ENCODE results near the gene CYP2D6.

CYP2D6 gene

GRCh38 chr22:42083119-42083518 lies 47.5 kb downstream of the CYP2D6 start:
- TF ChIP-seq CTCF (IDR thresholded peaks at IDR 0.05; ENCODE audit: poor library complexity, severe bottlenecking) = no peak
- Histone ChIP-seq H3K27me3 (ENCODE audit: insufficient read depth, poor library complexity, severe bottlenecking) (no peaks in the 10 kb centered on the region), H3K36me3 (ENCODE audit: low read depth) (peaks cover 45% of the 10 kb centered on the region), H3K4me1 (ENCODE audit: insufficient read depth, poor library complexity, severe bottlenecking) (no peaks in the 10 kb centered on the region), H3K27ac (ENCODE audit: poor library complexity, severe bottlenecking) (no peak overlapping the region), H3K4me3 (ENCODE audit: severe bottlenecking) (no peak overlapping the region), H3K9me3 (ENCODE audit: severe bottlenecking) (no peaks in the 10 kb centered on the region)
- DNase-seq (ENCODE audit: low spot score) (no peak), ATAC-seq (ENCODE audit: low read depth) (no peak)

GRCh38 chr22:42080287-42080686 lies 50.3 kb downstream of the CYP2D6 start:
- Histone ChIP-seq H3K9me3 (ENCODE audit: severe bottlenecking) (no peaks in the 10 kb centered on the region), H3K36me3 (ENCODE audit: low read depth) (peaks cover 24% of the 10 kb centered on the region), H3K4me3 (ENCODE audit: severe bottlenecking) (peak overlapping the region; percentile 75), H3K27ac (ENCODE audit: poor library complexity, severe bottlenecking) (peak overlapping the region; percentile 48), H3K4me1 (ENCODE audit: insufficient read depth, poor library complexity, severe bottlenecking) (no peaks in the 10 kb centered on the region), H3K27me3 (ENCODE audit: insufficient read depth, poor library complexity, severe bottlenecking) (no peaks in the 10 kb centered on the region)
- ATAC-seq (ENCODE audit: low read depth) = no peak
- TF ChIP-seq CTCF (IDR thresholded peaks at IDR 0.05; ENCODE audit: poor library complexity, severe bottlenecking) = no peak
- no peak for DNase-seq (ENCODE audit: low spot score)

- TF ChIP-seq CTCF (IDR thresholded peaks at IDR 0.05; ENCODE audit: poor library complexity, severe bottlenecking) = no peak
These were observed 51.0 kb downstream of the CYP2D6 start, which contains the start of gene SMDT1 for GRCh38 chr22:42079319-42080251. TSS of gene SMDT1 (plus strand) at chr22:42079700. CDS start at chr22:42079769, 69 bp downstream.

GRCh38 chr22:42078469-42079318 lies 51.9 kb downstream of the CYP2D6 start:
- no peak for TF ChIP-seq CTCF (IDR thresholded peaks at IDR 0.05; ENCODE audit: poor library complexity, severe bottlenecking)
- Histone ChIP-seq H3K4me3 (ENCODE audit: severe bottlenecking) (peak overlapping the region; percentile 75), H3K9me3 (ENCODE audit: severe bottlenecking) (no peaks in the 10 kb centered on the region), H3K27me3 (ENCODE audit: insufficient read depth, poor library complexity, severe bottlenecking) (no peaks in the 10 kb centered on the region), H3K4me1 (ENCODE audit: insufficient read depth, poor library complexity, severe bottlenecking) (no peaks in the 10 kb centered on the region), H3K36me3 (ENCODE audit: low read depth) (peaks cover 14% of the 10 kb centered on the region; the same call in 1 of the 2 replicates), H3K27ac (ENCODE audit: poor library complexity, severe bottlenecking) (peak overlapping the region; percentile 48)
- DNase-seq (ENCODE audit: low spot score) (no peak), ATAC-seq (ENCODE audit: low read depth) (peak; percentile 2; the same call in 2 of the 3 replicates)

More at GRCh38 chr22:42079319-42080251, 51.0 kb downstream of the CYP2D6 start, which contains the start of gene SMDT1:
- Histone ChIP-seq H3K36me3 (ENCODE audit: low read depth) (peaks cover 18% of the 10 kb centered on the region; the same call in 1 of the 2 replicates), H3K9me3 (ENCODE audit: severe bottlenecking) (no peaks in the 10 kb centered on the region), H3K27me3 (ENCODE audit: insufficient read depth, poor library complexity, severe bottlenecking) (no peaks in the 10 kb centered on the region), H3K27ac (ENCODE audit: poor library complexity, severe bottlenecking) (peak within 1 kb of the TSS; percentile 48), H3K4me1 (ENCODE audit: insufficient read depth, poor library complexity, severe bottlenecking) (no peaks in the 10 kb centered on the region), H3K4me3 (ENCODE audit: severe bottlenecking) (peak within 1 kb of the TSS; percentile 75)
- ATAC-seq (ENCODE audit: low read depth) (peak; percentile 94), DNase-seq (ENCODE audit: low spot score) (peak; percentile 97)

Measured in RWPE2 (cell line).